Hypothalamus (tissue), 51 donors: ENCODE measurements around the gene BANF2.
A peak's percentile ranks its signal among the peaks of the same experiment; 100 is the strongest.
"Not testable (repeated sequence)": the region's sequence is repeated elsewhere in the genome, so short reads cannot be mapped to it uniquely, and the experiment has no call there.

Experiments used
- DNase-seq, 51 donors: peaks; one replicate each; lab custom pipeline; 2025; lab: John Stamatoyannopoulos, UW

The BANF2 gene

DNA sequence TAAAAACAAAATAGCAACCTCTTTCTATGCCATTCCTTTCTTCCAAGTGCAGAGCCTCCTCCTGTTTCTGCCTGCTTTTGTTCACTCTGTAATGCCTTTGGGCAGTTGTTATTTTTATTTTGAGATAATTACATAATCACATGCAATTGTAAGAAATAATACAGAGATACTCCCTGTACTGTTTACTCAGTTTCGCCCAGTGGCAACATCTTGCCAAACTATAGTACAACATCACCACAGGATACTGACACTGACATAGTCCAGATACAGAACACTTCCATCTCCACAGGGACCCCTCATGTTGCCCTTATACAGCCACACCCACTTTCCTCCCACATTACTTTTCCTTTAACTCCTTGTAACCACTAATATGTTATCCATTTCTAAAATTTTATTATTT lies 59.7 kb downstream of the BANF2 start:
- DNase-seq = no peak

DNA sequence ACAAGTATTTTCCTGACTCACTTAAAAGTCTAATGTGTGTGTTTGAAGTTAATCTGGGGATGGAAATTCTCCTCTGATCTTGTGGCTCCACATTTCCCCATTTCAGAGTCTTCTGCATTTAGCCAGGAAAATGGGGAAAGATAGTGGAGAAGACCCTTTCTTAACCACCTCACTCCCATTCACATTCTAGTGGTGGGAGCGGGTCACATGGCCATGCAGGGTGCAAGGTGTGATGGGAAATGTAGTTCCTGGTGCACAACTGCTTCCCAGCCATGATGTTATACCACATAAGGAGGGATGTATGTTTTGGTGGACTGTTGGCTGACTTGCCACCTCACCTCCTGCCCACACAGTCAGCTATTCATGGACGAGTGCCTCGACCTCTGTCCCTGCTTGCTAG lies 61.8 kb downstream of the BANF2 start:
- no peak for DNase-seq

DNA sequence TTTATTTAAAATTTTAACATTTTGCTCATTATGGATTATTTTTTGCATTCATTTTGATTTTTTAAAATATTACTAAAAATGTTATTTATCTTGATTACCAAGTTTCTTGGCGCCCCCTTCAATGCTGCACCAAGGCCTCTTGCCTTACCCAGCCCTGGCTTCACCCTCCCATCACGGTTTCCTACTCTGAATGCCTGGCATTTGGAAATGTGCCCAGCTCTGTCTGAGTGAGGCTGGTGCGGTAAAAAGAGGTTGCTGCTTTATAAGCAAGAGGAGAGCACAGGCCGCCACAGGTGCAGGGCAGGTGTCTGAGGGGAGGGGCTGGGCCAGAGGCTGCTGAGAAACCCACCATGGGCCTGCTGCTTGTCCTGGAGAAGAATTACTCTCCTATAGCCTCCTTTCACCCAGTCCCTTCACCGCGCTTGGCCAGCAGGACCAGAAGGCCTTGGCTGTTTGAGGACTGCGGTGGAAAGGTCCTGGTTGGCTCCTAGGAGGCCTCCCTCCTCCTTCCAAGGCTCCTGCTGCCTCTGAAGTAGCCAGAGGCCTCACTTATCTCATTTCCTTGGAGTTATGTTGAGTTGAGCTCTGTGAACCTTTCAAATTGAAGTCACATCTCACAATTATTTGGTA lies 62.6 kb downstream of the BANF2 start:
- DNase-seq = peak in 1 of 51 donors; percentile 1

DNA sequence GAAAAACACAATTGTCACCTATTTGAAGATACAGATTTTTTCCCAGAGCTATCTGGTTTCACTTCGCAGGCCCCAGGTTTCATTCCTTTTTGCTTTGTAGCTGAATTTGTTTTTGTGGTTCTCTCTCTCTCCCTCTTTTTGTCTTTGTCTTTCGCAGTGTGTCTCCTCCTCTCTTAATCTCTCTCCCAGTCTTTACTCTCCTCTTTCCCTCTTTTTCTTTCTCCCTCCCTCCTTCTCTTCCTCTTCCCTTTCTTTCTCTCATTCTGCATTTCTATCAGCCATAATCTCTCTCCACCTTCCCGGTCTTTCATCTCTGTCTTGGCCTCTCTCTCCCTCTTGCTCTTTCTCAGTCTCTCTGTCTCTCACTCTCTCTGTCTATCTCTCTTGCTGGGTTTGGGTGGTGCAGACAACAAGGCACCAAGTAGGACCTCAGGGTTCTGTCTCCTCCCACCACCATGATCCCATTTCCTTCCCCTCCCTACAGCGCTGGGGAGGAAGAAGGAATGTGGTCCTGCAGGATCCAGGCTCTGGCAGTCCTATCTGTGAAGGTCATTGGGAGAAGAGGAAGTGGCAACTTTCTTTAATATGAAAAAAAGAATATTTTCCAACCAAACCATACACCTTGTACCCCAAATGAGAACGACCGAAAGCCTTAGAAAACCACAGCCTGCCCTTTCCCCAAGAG lies 63.2 kb downstream of the BANF2 start:
- DNase-seq = no peak

DNA sequence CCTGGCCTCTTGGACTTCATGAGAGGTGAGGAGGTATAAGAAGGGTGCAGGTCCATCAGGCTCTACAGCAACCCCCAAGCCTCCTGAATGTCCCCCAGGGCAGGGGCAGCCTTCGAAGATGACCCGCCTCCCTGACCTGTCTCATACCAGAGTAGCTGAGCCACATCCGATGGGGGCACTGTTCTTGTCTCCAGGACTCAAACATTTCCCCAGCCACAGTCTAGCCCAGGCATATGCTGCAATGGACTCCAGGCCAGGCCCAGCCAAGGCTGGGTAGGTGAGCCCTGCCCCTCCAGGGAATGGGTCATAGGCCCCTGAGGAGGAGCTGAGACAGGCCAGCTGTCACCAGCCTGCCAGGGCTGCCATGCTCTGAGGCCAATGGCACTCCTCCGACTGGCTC lies 65.3 kb downstream of the BANF2 start:
- DNase-seq = no peak

DNA sequence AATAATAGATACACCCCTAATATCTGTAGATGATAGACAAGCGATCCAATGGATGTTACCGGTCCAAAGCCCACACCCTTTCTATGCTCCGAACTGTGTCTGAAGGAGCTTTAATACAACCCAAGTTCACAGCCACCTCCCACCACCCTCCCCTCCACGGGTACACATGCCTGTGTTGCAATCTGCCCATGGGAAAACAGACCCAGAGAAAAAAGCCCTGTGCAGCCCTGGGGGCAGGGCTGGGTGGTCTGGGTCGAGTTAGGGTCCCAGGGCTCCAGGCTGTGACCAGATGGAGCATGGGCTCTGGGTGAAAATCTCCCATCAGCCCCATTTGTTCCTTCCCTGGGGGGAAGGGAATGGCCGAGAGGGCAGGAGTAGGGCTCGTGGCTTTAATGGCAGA lies 65.8 kb downstream of the BANF2 start:
- no peak for DNase-seq

DNA sequence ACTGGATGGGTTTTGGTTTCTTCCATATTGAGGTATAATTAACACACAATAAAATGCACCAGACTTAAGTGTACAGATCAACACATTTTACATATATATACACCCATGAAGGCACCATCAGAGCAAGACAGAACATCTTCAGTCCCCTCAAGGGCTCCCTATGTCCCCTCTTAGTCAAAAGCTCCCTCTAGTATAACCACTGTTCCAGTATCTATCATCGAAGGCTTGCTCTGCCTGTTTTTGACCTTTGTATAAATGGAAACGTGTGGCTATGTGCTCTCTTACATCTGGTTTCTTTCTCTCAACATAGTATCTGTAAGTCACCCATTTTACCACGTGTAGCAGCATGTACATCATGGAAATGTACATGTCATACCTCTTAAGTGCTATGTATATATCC lies 66.5 kb downstream of the BANF2 start:
- DNase-seq = no peak

DNA sequence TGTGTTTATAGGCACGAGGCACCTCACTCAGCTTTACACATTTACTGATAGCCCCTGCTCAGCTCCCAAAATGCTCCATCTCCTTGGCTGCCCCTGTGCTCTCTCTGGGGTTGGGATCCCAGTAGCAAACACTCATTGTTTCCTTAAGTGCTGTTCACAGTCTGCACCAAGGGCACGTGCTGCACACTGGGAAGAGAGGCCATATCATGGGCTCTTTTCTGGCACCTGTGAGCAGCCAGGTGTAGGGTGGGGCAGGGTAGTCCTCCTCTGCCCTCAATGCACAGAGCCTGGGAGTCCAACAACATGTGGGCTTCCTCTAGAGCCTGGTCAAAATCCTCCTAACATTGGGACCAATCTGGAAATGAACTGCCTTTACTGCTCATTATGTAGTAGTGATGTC lies 67.9 kb downstream of the BANF2 start:
- DNase-seq = no peak

DNA sequence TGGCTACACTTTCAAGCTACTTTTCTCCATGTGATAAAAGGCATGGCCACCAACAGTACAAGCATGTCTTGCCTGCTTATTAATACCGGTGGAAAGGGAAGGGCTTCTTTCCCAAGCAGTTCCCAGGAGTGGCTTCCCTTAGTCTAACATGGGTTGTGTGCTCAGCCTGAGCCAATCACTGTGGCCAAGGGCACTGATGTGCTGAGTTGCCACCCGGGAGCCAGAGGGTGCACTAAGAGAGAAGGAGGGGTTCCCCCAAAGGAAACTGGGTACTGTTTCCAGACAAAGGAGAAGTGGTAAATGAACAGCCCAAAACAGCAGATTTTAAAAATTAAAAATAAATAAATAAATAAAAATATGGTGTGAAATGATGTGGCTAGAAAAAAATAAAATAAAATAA lies 68.5 kb downstream of the BANF2 start:
- no peak for DNase-seq

DNA sequence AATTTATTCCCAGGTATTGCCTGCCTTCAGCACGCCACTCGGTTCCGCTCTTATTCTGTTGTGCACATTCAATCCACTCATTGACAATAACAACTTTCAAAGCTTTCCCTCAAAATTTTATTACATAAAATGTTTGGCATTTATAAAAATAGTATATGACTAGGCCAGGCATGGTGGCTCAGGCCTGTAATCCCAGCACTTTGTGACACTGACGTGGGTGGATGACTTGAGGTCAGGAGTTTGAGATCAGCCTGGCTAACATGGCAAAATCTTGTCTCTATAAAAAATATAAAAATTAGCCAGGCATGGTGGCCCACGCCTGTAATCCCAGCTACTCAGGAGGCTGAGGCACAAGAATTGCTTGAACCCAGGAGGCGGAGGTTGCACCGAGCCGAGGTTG lies 70.0 kb downstream of the BANF2 start:
- not testable (repeated sequence) for DNase-seq

DNA sequence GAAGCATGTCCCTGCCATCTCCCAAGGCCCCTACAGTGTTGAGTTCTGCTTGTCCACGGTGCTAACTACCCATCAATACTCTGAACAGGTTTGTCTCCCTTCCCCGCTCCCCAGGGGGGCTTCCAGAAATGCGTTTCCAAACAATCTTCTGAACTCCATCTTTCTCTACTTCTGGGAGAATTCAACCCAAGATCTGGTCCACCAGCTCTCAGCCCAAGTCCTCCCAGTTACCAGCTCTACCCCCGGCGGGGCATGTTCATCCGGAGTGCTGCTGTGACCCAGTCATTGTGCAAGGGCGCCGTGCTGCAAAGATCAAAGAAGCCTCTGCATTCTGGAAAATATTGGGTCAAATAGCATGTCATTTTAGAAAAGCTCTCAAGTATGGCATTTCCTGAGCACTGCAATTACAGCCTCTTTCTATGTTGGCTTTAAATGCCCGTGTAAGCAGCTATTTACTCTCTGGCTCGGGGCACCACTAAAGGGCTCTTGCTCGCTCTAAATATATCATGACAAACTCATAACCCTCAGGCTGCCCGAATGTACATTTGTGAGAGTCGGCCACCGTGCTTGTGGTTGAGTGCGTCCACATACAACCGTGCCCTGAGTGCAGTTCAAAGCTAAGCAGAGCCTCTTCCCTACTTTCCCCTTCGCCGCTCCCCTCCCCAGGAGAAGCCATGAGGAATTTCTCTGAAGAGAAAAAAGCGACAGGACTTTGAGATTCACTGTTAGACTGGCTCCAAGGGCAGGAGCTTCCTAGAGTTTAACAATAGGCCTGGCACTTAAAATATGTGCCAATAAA lies 71.6 kb downstream of the BANF2 start:
- DNase-seq = no peak

DNA sequence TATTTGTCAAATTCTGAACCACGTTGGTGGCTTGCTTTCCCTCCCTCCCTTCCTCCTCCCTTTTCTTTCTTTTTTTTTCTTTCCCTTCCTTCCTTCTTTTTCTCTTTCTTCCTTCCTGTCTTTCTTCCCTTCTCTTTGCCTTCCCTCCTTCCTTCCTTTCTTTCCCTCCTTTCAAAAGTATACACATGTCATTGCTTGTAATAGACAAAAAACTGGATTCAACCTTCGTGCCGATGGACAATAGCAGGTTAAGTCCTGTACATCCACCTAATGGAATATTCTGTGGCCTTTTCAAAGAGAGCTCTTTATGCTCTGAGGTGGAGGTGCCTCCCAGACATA lies 72.2 kb downstream of the BANF2 start:
- no peak for DNase-seq

DNA sequence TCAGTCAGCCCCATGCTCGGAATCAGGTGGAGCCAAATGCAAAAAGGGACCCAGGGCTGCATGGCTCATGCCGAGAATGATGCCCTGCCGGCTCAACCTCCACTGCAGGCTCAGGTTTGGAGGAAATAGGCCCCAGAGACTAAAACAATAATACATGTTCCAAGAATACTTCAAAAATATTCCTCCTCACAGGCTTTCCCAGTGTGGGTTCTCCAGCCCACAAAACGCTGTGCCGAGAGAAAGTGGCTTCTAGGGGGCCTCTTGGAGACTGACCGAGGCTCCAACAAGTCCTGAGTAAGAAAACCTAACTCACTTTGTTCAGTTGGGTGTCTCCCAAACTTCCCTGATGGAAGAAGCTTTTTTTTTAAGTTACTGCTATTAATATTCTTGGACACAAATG lies 73.9 kb downstream of the BANF2 start:
- no peak for DNase-seq

DNA sequence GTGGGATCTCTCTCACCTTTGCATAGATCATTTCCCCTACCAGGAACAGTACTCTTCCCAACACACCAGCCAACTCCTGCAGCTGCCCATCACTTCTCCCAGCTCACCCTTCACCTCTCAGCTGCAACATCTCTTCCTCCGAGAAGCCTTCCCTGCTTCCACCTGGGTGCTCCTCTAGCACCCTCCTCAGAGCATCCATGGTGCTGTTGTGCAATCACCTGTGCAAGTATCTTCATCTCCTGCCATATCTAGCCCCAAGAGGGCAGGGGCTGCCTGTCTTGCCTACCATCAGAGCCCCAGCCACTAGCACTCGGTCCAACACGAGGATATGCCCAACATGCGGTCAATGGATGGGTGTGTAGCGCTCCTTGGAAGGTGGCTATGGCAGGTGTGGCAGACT lies 75.8 kb downstream of the BANF2 start:
- DNase-seq = no peak

DNA sequence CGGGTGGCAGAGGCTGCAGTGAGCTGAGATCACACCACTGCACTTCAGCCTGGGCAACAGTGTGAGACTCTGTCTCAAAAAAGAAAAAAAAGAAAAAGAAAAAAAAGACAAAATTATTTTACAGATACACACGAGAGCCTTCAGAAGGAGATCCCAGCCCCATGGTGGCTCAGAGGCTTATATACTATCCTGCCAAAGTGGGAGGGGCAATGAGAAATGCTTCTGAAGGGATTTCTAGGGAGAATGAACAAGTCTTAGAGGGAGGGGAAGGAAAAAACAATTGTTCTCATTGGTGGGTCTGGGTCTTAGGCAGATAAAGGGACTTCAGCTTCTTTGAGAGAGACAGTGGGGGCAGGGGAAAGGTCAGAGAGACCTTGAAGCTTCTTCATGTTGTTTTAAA lies 76.8 kb downstream of the BANF2 start:
- DNase-seq = no peak

DNA sequence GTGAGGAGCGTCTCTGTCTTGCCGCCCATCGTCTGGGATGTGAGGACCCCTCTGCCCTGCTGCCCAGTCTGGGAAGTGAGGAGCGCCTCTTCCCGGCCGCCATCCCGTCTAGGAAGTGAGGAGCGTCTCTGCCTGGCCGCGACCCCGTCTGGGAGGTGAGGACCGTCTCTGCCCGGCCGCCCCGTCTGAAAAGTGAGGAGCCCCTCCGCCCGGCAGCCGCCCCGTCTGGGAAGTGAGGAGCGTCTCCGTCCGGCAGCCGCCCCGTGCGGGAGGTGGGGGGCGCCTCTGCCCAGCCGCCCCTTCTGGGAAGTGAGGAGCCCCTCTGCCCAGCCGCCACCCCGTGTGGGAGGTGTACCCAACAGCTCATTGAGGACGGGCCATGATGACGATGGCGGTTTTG lies 79.2 kb downstream of the BANF2 start:
- not testable (repeated sequence) for DNase-seq

DNA sequence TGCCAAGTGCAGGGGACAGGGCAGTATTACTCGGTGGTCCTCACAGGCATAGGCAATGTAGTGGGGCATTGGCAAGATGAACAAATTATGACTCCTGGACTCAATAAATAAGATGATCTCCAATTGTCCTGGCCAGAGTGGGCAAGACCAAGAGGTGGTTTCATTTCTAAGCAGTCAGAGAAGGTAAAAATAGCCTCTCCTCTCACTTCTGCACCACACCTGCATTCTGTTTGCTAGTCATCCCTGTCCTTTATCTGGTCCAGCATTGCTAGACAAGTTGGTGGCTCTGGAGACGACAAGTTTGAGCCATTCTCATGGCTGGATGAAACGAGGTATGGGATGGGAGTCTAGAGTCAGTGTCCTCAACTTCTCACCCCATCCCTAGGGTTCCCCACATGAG lies 83.0 kb downstream of the BANF2 start:
- DNase-seq = no peak

DNA sequence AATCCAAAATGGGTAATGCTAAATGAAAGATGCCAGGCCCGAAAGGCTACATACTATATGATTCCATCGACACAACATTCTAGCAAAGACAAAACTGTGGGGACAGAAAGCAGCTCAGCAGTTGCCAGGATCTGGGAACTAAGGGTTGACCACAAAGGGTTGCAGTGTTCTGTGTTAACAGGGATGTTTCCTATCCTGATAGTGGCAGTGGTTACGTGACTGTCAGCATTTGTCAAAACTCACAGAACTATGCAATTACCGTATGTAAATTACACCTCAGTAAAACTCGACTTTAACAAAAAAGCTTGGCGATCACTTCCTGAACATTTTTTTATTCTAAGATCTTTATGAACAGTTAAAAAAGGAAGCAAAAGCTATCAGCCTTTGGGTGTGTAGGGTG lies 83.9 kb downstream of the BANF2 start:
- no peak for DNase-seq

DNA sequence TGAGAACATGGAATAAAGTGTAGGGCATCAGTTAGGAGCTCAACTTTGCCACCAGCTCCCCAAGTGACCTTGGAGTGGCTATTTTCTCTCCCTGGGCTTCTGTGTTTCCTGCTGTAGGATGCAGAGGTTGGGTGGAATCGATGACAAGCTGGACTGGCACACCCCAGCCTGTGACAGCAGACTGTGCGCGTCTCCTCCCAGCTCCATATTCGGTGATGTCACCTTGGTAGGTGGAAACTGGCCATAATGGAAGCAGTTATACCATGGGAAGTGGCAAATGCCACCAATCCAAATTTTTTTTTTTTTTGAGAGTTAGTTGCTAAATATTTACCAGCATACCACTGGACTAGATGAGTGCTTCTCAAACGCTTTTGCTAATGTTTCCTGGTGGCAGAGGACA lies 85.2 kb downstream of the BANF2 start:
- DNase-seq = no peak
